Subcutaneous adipose tissue (tissue), 4 donors: ENCODE data around the gene FAM228B. TPM values are rescaled to one million over a fixed set of nuclear protein-coding genes. Genes with fewer than 3 reads are reported as not detected.

ENCODE experiments used
- total RNA-seq, 4 donors: library from RNA; depleted of rRNA; stranded (reverse); fragments of >200 nt; gene quantifications; one replicate each; pipeline ENCODE4 v1.1.0, GENCODE V29; 2016
- TF ChIP-seq, protein P1 (sequence below): fragments of 450-650 bp; IDR thresholded peaks from one replicate; pipeline ENCODE4 v1.5.1; 2016; ENCODE audit warnings: low read depth, mild to moderate bottlenecking, control low read depth, antibody characterized with exemption, moderate library complexity

The FAM228B gene
- total RNA-seq: 10 to 100 TPM; 27.1 to 43.0 (median 37.1) TPM

DNA sequence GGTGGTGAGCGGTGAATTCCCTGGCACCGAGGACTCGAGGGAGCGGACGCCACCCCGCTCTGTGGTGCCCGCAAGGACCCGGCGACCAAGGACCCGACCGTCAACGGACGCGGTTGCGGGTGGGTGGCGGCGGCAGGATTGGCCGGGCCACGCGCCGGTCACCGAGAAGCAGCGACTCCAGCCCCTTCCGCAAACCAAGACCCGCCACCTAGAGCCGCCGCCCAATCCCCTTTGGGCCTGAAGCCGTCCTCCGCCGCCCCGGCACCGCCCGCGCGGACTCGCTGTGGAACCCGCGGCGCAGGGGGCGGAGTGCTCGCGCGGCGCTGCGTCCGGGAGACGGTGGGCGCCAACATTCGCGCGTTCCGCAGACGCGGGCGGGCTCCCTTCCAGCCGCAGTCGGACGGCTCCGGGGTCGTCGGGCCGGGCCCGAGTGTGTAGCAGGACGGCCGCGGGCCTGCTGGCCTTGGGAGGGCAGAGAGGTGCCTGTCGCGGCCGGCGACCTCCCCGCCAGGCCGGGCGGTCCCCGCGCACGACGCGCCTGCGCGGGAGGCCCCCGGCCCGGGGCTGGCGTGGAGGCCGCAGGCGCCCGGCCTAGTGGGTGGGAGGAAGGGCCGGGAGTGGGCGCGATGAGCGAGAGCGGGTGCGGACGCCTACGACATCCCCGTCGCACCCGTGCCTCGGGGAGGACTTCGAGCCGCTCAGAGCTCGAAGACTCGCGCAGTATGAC, at the start of gene FAM228B, which contains the start of gene PFN4:
Gene FAM228B (plus strand): TSS at position 275 of the 727 bp plus-strand sequence. CDS start 893 bp downstream, outside the sequence.
Gene PFN4 (minus strand): TSS at position 140 of the 727 bp plus-strand sequence. CDS start 799 bp downstream, outside the sequence.
- TF ChIP-seq, protein P1, sequence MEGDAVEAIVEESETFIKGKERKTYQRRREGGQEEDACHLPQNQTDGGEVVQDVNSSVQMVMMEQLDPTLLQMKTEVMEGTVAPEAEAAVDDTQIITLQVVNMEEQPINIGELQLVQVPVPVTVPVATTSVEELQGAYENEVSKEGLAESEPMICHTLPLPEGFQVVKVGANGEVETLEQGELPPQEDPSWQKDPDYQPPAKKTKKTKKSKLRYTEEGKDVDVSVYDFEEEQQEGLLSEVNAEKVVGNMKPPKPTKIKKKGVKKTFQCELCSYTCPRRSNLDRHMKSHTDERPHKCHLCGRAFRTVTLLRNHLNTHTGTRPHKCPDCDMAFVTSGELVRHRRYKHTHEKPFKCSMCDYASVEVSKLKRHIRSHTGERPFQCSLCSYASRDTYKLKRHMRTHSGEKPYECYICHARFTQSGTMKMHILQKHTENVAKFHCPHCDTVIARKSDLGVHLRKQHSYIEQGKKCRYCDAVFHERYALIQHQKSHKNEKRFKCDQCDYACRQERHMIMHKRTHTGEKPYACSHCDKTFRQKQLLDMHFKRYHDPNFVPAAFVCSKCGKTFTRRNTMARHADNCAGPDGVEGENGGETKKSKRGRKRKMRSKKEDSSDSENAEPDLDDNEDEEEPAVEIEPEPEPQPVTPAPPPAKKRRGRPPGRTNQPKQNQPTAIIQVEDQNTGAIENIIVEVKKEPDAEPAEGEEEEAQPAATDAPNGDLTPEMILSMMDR: no peak

DNA sequence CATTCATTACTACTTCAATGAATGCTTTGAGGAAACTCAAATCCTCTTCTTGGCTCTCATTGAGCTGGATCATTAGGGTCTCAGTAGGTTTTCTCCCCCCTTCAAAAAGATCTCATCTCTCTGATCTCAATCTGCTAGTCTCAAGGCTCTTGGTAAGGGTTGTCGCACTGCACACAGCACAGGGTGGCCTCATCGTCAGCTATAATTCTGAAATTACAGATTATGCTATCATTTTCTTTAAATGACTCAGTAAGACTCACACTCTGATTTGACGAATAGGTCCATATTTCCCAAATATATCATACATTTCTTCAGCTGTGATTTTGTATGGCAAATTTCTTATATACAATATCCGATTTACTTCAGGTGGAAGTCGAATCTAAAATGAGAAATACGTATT, 49.5 kb upstream of the FAM228B start:
- TF ChIP-seq, protein P1: no peak

DNA sequence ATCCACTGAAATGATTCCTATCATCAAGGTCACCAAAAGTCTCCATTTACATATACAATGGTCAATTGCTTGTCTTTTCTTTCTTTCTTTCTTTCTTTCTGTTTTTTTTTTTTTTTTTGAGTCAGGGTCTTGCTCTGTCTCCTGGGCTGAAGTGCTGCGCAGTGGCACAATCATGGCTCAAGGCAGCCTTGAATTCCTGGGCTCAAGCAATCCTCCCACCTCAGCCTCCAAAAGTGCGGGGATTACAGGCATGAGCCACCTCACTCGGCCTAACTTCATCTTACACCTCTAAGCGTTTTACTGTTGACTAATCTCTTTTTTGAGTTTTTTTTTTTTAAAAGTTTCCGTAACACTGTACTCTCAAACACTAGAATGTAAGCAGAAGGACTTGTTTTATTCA, 48.0 kb upstream of the FAM228B start:
- TF ChIP-seq, protein P1: no peak

DNA sequence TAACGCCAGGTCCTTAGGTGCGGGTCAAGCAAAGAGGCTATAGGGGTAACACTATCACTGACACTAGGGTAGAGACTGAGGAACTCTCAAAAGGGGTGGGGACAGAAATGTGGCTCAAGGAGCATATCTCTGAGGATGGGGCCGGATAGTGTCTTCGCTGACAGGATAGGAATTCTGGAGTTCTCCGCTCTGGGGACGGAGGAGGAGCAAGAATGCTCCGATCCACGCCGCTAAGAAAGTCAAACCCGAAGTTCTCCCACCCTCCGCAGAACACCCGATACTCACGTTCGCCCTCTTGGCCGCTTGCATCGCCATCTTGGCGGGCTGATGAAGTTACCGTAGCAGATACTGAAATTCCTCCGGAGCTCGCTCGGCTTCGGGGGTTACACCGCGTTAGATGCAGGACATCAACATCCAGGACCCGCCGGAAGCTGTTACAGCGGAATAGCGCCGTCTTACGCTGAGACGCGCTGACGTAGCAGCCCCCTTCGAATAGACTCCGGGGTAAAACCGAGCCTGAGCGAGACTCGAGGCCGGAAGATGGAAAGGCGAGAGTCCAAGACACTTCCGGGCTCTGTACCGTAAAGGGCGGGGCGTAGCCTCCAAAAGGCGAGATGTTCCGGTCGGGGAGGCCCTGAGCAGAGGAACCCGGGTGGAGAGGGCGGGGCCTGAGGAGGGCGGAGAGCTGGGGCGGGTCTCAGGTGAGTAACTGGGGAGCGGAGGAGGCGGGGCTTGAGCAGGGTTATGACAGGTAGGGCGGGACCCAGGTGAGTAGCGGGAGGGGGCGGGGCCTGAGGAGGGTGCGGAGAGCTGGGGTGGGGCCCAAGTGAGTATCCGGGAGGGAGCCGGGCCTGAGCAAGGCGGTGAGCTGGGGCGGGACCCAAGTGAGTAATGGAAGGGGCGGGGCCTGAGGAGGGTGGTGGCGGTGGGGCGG, 47.1 kb upstream of the FAM228B start, which contains the start of gene SF3B6:
Gene SF3B6 (minus strand): TSS at position 412 of the 934 bp plus-strand sequence. CDS start 97 bp downstream, at position 315.
- TF ChIP-seq, protein P1: no peak

DNA sequence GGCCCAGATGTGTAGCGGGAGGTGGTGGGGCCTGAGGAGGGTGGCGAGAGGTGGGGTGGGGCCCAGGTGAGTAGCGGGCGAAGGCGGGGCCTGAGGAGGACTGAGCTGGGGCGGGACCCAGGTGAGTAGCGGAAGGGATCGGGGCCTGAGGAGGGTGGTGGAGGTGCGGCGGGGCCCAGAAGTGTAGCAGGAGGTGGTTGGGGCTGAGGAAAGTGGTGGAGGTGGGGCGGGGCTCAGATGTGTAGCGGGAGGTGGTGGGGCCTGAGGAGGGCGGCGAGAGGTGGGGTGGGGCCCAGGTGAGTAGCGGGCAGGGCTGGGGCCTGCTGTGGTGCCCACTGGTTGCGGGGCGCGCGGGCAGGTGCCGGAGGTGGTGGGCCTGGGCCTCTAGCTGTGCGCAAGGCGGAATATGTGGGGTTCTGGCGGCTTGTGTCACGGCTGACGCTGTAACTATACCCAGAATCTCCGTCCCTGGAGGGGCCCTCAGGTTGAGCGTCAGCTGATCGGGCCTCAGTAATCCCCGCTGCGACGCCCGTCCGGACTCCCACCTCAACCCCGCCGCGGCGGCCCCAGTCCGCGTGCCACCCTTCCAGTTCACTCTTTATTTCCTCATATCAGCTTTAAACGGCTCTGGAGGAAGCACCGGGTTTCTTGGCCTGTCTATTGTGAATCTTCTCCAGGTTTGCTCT, 46.3 kb upstream of the FAM228B start:
- TF ChIP-seq, protein P1: no peak

DNA sequence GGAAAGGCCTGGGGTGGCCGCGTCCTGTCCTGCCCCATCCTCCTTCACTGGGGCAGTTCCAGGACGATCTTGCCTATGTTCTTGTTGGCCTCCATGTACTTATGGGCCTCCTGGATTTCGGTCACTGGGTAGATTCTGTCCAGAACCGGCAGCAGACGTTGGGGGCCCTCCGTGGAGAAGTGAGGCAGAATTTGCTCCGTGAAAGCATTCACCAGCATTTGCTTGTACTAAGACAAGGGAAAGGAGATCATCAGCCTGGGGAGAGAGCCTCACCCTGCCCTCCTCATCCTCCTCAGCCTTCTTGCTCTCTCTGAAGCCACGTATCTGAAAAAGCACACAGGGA, 45.8 kb upstream of the FAM228B start:
- TF ChIP-seq, protein P1: no peak
